ENCODE data around the gene CROCC.
"Not testable (repeated sequence)": the region's sequence is repeated elsewhere in the genome, so short reads cannot be mapped to it uniquely, and the experiment has no call there.

The CROCC gene

DNA sequence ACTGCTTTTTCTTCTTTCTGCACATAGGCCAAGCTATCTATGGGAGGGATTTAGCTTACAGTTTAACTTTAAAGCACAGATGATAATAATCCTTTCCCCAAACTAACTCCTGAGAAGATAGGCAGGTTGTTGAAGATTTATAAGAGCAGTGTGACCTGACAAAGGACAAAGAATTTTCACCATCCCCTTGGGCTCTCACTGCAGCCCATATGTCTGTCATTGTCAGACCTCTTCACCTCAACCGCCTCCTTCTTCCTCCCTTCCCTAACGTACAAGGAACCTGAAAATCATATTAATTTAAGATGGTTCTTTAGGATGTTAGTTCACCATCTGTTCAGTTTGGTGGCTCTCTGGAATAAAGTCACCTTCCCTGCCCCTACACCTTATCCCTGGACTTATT is 21.0 kb upstream of the CROCC start:
- TF ChIP-seq, protein P1, sequence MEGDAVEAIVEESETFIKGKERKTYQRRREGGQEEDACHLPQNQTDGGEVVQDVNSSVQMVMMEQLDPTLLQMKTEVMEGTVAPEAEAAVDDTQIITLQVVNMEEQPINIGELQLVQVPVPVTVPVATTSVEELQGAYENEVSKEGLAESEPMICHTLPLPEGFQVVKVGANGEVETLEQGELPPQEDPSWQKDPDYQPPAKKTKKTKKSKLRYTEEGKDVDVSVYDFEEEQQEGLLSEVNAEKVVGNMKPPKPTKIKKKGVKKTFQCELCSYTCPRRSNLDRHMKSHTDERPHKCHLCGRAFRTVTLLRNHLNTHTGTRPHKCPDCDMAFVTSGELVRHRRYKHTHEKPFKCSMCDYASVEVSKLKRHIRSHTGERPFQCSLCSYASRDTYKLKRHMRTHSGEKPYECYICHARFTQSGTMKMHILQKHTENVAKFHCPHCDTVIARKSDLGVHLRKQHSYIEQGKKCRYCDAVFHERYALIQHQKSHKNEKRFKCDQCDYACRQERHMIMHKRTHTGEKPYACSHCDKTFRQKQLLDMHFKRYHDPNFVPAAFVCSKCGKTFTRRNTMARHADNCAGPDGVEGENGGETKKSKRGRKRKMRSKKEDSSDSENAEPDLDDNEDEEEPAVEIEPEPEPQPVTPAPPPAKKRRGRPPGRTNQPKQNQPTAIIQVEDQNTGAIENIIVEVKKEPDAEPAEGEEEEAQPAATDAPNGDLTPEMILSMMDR (IDR thresholded peaks at IDR 0.05; ENCODE audit: control insufficient read depth, insufficient read depth, low read depth, low read length, missing control alignments) = peak; percentile 13
- H3K4me3 ChIP-seq (ENCODE audit: control insufficient read depth, low read depth, low read length) = no peak overlapping the region
- DNase-seq (ENCODE audit: low read depth) = no peak

DNA sequence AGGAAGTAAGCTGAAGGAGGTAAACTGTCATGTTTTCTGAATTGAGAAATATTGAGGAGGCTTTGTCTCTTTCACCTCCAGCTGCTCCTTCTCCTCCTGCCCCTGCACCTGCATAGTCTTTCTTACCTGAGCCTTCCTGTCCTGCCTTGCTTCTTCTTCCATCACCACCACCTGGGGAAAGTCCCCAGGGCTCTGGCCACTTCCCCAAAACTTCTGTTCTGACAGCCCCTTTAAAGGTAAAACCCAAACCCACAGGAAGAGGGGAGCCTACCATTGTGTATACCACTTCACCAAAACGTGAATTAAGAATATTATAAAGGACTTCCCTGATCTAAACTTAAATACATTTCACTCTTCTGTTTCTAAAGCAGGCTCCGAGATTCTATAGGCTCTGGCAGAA is 20.4 kb upstream of the CROCC start:
- H3K4me3 ChIP-seq (ENCODE audit: control insufficient read depth, low read depth, low read length); DNase-seq (ENCODE audit: low read depth): not testable (repeated sequence)

DNA sequence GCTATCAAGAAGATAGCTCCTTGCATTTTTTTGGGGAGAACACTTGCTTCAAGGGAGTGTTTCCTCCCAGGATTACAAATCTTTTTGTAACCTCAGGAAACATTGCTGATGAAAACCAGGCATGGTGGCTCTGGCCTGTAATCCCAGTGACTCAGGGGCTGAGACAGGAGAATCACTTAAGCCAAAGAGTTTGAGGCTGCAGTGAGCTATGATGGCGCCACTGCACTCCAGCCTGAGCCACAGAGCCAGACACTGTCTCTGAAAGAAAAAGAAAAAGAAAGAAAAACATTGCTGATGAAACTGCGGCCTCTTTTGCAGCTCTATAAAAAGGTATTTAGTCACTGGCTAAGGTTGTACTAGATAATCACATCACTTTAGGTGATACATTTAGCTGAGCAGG is 18.7 kb upstream of the CROCC start:
- peak; percentile 55 for DNase-seq (ENCODE audit: low read depth)
- TF ChIP-seq, protein P1 (IDR thresholded peaks at IDR 0.05; ENCODE audit: control insufficient read depth, insufficient read depth, low read depth, low read length, missing control alignments) = no peak
- H3K4me3 ChIP-seq (ENCODE audit: control insufficient read depth, low read depth, low read length) = no peak overlapping the region

DNA sequence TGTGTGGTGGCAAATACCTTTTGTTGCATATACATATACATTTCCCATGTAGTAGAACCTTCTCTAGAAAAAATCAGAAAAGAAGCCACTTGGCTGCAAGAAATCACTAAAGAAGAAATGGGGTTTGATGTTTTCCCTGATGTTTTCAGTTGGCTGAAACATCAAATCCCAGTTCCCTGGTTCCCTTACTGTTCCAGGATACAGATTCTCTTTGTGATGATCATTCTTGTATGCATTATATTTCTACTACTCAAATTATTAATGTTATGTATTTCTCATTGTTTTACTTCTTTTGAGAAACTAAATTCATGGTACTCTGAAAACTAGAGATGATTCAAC is 18.3 kb upstream of the CROCC start:
- DNase-seq (ENCODE audit: low read depth) = no peak
- TF ChIP-seq, protein P1 (IDR thresholded peaks at IDR 0.05; ENCODE audit: control insufficient read depth, insufficient read depth, low read depth, low read length, missing control alignments) = no peak
- no peak overlapping the region; the same call in 1 of the 2 replicates for H3K4me3 ChIP-seq (ENCODE audit: control insufficient read depth, low read depth, low read length)

DNA sequence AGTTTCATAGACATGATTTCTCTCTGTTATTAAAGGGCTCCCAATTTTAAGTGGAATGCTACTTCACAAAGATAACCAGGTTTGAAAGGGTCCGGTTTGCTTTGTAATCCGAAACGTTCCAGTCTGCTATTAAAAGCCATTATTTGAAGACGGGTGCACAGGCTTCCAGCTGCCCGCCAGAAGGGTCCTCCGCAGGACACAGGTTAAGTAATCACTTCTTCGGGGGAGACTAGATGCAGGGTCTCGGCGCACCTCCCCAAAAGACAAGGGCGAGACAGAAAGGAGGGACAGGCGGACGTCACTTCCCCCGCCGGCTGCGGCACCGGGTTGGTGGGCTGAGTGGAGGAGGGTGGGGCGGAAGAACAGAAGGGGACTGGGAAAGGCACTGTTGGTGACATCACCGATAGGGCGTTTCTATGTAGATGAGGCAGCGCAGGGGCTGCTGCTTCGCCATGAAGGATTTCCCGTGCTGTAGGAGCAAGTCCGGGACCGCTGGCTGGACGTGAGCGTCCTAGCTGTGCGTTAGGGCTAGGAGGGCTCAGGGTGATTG is 17.1 kb upstream of the CROCC start:
- H3K4me3 ChIP-seq (ENCODE audit: control insufficient read depth, low read depth, low read length) = peak overlapping the region; percentile 50
- peak; percentile 95 for DNase-seq (ENCODE audit: low read depth)
- TF ChIP-seq, protein P1 (IDR thresholded peaks at IDR 0.05; ENCODE audit: control insufficient read depth, insufficient read depth, low read depth, low read length, missing control alignments) = no peak

DNA sequence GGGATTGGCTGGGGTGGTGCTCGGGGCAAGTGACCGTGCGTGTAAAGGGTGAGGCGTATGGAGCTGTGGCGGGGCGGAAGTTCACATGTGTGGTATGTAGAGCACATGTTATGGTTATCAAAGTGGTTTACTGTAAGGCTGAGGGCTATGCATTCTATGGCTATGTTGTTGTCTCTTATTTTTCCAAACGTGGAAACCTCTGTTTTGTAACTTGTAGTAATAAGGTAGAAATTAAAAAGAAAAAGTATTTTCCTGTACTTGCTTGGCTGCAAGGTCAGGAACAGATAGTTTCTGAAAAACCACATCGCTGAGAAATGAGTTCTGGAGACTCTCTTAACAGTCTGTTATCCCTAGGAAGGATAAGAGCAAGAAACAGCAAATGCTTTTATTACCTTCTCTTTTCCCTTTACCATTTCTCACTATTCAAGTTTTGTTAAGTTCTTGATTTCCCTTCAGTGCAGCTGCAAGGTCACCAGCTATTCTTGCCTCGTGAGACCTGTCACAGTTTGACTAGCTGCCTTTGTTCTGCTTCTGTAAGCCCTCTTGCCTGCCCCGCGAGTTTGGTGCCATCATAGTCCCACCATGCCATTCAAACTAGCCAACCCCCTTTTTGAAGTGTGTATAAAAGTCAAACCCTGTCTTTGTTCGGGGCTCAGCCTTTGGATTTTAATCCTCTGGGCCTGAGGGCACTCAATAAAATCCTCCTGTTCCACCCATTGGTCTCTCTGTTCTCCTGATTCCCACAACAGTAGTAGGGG is 16.4 kb upstream of the CROCC start:
- TF ChIP-seq, protein P1 (IDR thresholded peaks at IDR 0.05; ENCODE audit: control insufficient read depth, insufficient read depth, low read depth, low read length, missing control alignments) = no peak
- peak overlapping the region; percentile 50 for H3K4me3 ChIP-seq (ENCODE audit: control insufficient read depth, low read depth, low read length)
- peak; percentile 85 for DNase-seq (ENCODE audit: low read depth)

DNA sequence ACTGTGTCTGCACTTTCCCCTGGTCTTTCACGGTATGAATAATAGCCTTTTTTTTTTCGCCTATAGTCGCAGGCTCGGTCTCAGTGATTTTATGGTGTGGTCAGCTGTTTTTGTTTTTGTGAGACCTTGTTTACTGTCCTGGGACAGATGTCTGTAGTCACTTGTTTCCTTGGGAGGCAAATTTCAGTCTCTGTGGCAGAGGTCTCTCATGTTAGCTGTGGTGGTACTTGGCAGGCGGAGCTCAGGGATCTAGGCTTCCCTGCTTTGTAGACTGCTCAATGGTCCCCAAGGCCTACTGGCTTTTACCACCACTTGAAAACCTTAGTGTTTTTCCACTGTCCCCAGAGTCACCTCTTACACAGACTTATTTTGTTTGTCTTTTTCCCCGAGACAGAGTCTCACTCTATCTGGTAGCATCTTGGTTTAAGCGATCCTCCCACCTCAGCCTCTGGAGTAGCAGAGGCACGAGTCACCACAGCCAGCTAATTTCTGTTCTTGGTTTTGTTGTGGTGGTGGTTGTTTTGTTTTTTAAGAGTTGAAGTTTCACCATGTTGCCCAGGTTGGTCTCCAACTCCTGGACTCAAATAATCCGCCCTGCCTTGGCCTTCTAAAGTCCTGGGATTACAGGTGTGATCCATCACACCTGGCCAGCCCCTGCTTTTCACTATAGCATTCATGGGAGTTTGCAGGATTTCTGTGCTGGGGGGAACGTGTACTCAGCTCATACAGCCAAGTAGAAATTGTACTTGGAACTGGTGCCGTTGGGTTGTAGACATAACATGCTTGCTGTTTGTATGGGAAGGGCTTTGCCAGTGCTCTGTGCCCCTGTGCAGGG is 15.6 kb upstream of the CROCC start:
- TF ChIP-seq, protein P1 (IDR thresholded peaks at IDR 0.05; ENCODE audit: control insufficient read depth, insufficient read depth, low read depth, low read length, missing control alignments) = no peak
- no peak overlapping the region for H3K4me3 ChIP-seq (ENCODE audit: control insufficient read depth, low read depth, low read length)
- no peak for DNase-seq (ENCODE audit: low read depth)
